ENCODE measurements around the gene CERS1. TPM values are rescaled to one million over a fixed set of nuclear protein-coding genes. Genes with fewer than 3 reads are reported as not detected.

The CERS1 gene
- total RNA-seq, 1 experiment from 2014 or later: 2.7 TPM

DNA sequence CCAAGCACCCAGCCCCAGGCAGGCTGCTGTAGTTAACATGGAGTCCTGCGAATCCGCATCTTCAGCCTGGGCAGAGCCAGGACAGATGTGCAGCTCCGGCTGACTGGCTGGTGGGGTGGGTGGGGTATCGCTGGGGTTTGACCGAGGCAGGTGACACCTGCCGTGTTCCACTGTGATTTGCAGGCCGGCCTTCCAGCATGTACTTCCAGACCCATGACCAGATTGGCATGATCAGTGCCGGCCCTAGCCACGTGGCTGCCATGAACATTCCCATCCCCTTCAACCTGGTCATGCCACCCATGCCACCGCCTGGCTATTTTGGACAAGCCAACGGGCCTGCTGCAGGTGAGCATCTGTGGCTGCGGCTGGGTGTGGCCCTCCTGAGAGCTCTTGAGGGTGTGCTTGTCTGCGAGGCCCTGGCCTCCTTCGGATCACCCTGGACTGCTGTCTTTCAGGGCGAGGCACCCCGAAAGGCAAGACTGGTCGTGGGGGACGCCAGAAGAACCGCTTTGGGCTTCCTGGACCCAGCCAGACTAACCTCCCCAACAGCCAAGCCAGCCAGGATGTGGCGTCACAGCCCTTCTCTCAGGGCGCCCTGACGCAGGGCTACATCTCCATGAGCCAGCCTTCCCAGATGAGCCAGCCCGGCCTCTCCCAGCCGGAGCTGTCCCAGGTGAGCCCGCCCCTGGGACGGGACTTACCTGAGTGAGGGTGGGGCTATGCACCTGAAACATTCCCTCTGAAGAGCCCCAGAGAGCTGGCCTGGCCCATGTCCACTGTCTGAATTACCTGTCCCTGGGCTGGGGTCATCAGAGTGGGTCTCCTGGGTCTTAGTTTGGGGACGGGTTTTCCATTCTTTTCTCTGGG is 30.6 kb downstream of the CERS1 start:
- POLR2A ChIA-PET (ENCODE audit: unreplicated experiment): no interaction called here
- no peaks in the 10 kb centered on the region for H3K79me2 ChIP-seq (ENCODE audit: low read depth)
- H2AFZ ChIP-seq: no peak overlapping the region
- H3K4me1 ChIP-seq (replicated peaks; ENCODE audit: insufficient read depth): 0 out of 2 replicates have a peak, but pooled peaks cover 6% of the 10 kb centered on the region
- H3K4me3 ChIP-seq: no peak overlapping the region
- H3F3A ChIP-seq (ENCODE audit: insufficient read depth, low read depth): peaks cover 47% of the 10 kb centered on the region; the same call in 1 of the 2 replicates
- H3K27me3 ChIP-seq (ENCODE audit: insufficient read depth, low read depth): no peaks in the 10 kb centered on the region
- DNase-seq: no peak
- H3K9me2 ChIP-seq (ENCODE audit: insufficient read depth): no peaks in the 10 kb centered on the region
- H3K36me3 ChIP-seq (ENCODE audit: low read depth): peaks cover 34% of the 10 kb centered on the region
- no peaks in the 10 kb centered on the region for H3K9me3 ChIP-seq (ENCODE audit: insufficient read depth, low read depth)
- CTCF ChIA-PET: no interaction called here
- BruUV-seq (replicated peaks): no TSS peak
- intact Hi-C loops (cut with micrococcal nuclease; ENCODE audit: unreplicated experiment): no loop called here
- no peak overlapping the region for H3K27ac ChIP-seq
- peaks cover 27% of the 10 kb centered on the region for H4K20me1 ChIP-seq (ENCODE audit: insufficient read depth)
- H3K4me2 ChIP-seq: no peak overlapping the region
- TF ChIP-seq, protein P1, sequence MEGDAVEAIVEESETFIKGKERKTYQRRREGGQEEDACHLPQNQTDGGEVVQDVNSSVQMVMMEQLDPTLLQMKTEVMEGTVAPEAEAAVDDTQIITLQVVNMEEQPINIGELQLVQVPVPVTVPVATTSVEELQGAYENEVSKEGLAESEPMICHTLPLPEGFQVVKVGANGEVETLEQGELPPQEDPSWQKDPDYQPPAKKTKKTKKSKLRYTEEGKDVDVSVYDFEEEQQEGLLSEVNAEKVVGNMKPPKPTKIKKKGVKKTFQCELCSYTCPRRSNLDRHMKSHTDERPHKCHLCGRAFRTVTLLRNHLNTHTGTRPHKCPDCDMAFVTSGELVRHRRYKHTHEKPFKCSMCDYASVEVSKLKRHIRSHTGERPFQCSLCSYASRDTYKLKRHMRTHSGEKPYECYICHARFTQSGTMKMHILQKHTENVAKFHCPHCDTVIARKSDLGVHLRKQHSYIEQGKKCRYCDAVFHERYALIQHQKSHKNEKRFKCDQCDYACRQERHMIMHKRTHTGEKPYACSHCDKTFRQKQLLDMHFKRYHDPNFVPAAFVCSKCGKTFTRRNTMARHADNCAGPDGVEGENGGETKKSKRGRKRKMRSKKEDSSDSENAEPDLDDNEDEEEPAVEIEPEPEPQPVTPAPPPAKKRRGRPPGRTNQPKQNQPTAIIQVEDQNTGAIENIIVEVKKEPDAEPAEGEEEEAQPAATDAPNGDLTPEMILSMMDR (conservative IDR thresholded peaks at IDR 0.05): no peak
- no peak for TF ChIP-seq EZH2 (IDR thresholded peaks at IDR 0.05; ENCODE audit: low read depth)

DNA sequence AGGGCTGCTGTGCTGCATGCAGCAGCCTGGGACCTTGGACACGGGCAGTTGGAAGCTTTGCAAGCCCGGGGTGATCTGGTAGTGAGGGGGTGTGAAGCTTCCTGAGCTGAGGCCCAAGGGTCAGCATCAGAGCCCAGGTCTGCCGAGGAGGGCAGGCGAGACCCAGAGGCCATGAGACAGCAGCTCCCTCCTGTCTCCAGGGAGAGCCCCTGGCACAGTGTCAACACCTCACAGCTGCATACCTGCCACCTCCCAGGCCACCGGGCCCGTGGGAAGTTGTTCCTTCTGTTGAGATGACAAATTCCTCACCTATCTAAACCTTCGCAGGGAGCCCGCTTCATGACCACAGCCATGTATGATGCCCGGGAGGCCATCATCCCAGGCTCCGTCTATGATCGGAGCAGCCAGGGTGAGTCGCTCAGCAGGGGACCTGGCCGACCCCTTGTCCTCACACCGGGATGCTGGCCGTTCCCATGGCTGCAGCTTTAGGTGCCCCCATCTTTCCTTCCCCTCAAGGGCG is 32.1 kb downstream of the CERS1 start:
- Histone ChIP-seq H3K9me2 (ENCODE audit: insufficient read depth) (no peaks in the 10 kb centered on the region), H2AFZ (no peak overlapping the region), H3K4me3 (no peak overlapping the region), H3K4me2 (no peak overlapping the region), H3K79me2 (ENCODE audit: low read depth) (no peaks in the 10 kb centered on the region), H3F3A (ENCODE audit: insufficient read depth, low read depth) (peaks cover 47% of the 10 kb centered on the region; the same call in 1 of the 2 replicates), H3K9me3 (ENCODE audit: insufficient read depth, low read depth) (no peaks in the 10 kb centered on the region), H3K4me1 (replicated peaks; ENCODE audit: insufficient read depth) (0 out of 2 replicates have a peak, but pooled peaks cover 6% of the 10 kb centered on the region), H3K27me3 (ENCODE audit: insufficient read depth, low read depth) (no peaks in the 10 kb centered on the region), H3K27ac (no peak overlapping the region), H4K20me1 (ENCODE audit: insufficient read depth) (peaks cover 38% of the 10 kb centered on the region), H3K36me3 (ENCODE audit: low read depth) (peaks cover 38% of the 10 kb centered on the region)
- intact Hi-C loops (cut with micrococcal nuclease; ENCODE audit: unreplicated experiment): no loop called here
- POLR2A ChIA-PET (ENCODE audit: unreplicated experiment): no interaction called here
- BruUV-seq (replicated peaks): no TSS peak
- TF ChIP-seq EZH2 (IDR thresholded peaks at IDR 0.05; ENCODE audit: low read depth): no peak
- TF ChIP-seq, protein P1 (conservative IDR thresholded peaks at IDR 0.05): no peak
- DNase-seq: no peak
- CTCF ChIA-PET: no interaction called here

DNA sequence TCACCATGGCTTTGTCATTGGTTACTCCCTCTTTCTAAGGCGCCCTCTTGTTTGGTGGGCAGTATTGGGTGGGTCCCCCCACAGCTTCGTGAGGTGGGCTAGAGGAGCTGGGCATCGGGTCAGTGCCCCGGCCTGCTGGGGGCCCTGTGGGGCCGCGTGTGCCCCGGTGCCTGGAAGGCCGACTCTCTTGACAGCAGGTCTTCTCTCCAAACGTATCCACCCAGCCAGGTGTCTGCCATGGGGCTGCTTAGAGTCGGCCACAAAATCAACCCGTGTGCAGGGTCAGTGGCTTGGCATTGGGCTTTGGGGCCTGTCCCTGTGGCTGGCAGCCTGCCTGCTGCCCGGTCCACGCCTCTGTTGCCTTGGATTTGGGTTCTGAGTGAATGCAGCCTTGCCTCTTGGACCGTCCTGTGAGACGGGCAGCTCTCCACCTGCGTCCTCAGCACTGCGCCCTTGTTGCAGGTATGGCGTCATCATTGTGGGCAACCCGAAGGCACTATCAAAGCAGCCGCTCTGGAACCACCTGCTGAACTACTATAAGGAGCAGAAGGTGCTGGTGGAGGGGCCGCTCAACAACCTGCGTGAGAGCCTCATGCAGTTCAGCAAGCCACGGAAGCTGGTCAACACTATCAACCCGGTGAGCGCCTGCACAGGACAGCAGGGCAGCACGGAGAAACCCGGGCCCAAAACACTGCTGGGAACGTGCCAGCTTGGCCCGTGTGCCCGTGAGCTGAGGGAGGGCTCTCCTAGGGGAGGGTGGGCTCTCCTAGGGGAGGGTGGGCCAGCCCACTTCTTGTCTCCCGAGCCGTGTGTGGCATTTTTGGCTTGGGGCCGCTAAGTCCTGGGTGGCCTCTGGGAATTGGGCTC is 32.7 kb downstream of the CERS1 start:
- Histone ChIP-seq H3K27ac (no peak overlapping the region), H3K79me2 (ENCODE audit: low read depth) (no peaks in the 10 kb centered on the region), H3K4me2 (no peak overlapping the region), H3F3A (ENCODE audit: insufficient read depth, low read depth) (peaks cover 47% of the 10 kb centered on the region; the same call in 1 of the 2 replicates), H2AFZ (no peak overlapping the region), H4K20me1 (ENCODE audit: insufficient read depth) (peaks cover 43% of the 10 kb centered on the region), H3K4me3 (no peak overlapping the region), H3K27me3 (ENCODE audit: insufficient read depth, low read depth) (no peaks in the 10 kb centered on the region), H3K36me3 (ENCODE audit: low read depth) (peaks cover 40% of the 10 kb centered on the region), H3K9me3 (ENCODE audit: insufficient read depth, low read depth) (no peaks in the 10 kb centered on the region), H3K4me1 (replicated peaks; ENCODE audit: insufficient read depth) (0 out of 2 replicates have a peak, but pooled peaks cover 6% of the 10 kb centered on the region), H3K9me2 (ENCODE audit: insufficient read depth) (no peaks in the 10 kb centered on the region)
- TF ChIP-seq EZH2 (IDR thresholded peaks at IDR 0.05; ENCODE audit: low read depth): no peak
- TF ChIP-seq, protein P1 (conservative IDR thresholded peaks at IDR 0.05): no peak
- no peak for DNase-seq
- CTCF ChIA-PET: no interaction called here
- POLR2A ChIA-PET (ENCODE audit: unreplicated experiment): interaction anchor here (0.6 kb wide), 1 partner anchor 603 kb away, joined by 4 read pairs; no protein-coding TSS in a partner anchor
- no TSS peak for BruUV-seq (replicated peaks)
- intact Hi-C loops (cut with micrococcal nuclease; ENCODE audit: unreplicated experiment): no loop called here

All from PC-9 (cell line).